ENCODE measurements around the gene RNF223.

GRCh38 chr1:1058088-1058905 is 15.8 kb downstream of the RNF223 start:
- TF ChIP-seq CTCF (IDR thresholded peaks at IDR 0.05; ENCODE audit: low read depth, low read length) (no peak), EZH2phosphoT487 (IDR thresholded peaks at IDR 0.05; ENCODE audit: low read depth) (no peak)

Measured in OCI-LY3 (cell line).